GM12874 (cell line): ENCODE measurements around the gene USP17L22.
"Not testable (repeated sequence)": the region's sequence is repeated elsewhere in the genome, so short reads cannot be mapped to it uniquely, and the experiment has no call there.

Source experiments
- TF ChIP-seq, protein P1 (sequence below): IDR thresholded peaks from 2 replicates; pipeline ENCODE4 v1.5.1; 2011; ENCODE audit warnings: low read depth, mild to moderate bottlenecking, control low read depth, low read length, moderate library complexity; ENCODE audit not compliant: insufficient read depth

Gene USP17L22, protein sequence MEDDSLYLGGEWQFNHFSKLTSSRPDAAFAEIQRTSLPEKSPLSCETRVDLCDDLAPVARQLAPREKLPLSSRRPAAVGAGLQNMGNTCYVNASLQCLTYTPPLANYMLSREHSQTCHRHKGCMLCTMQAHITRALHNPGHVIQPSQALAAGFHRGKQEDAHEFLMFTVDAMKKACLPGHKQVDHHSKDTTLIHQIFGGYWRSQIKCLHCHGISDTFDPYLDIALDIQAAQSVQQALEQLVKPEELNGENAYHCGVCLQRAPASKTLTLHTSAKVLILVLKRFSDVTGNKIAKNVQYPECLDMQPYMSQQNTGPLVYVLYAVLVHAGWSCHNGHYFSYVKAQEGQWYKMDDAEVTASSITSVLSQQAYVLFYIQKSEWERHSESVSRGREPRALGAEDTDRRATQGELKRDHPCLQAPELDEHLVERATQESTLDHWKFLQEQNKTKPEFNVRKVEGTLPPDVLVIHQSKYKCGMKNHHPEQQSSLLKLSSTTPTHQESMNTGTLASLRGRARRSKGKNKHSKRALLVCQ

DNA sequence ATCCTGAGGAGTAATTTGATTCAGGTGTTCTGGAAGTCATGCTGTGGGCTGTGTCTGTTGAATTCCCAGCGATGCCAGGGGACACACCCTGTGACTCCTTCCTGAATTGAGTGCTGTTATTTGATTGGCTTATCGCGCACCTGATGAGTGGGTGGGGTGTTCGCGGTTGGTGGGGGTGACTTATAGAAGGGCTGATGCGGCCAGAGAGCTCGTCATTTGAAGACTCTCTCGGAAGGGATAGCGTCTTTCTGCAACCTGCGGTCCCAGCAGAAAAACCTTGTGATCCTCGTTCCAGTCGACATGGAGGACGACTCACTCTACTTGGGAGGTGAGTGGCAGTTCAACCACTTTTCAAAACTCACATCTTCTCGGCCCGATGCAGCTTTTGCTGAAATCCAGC lies at the start of gene USP17L22:
Gene USP17L22 (plus strand): TSS at position 301 of the 400 bp plus-strand sequence. CDS start 0 bp downstream, at position 301.
- TF ChIP-seq, protein P1, sequence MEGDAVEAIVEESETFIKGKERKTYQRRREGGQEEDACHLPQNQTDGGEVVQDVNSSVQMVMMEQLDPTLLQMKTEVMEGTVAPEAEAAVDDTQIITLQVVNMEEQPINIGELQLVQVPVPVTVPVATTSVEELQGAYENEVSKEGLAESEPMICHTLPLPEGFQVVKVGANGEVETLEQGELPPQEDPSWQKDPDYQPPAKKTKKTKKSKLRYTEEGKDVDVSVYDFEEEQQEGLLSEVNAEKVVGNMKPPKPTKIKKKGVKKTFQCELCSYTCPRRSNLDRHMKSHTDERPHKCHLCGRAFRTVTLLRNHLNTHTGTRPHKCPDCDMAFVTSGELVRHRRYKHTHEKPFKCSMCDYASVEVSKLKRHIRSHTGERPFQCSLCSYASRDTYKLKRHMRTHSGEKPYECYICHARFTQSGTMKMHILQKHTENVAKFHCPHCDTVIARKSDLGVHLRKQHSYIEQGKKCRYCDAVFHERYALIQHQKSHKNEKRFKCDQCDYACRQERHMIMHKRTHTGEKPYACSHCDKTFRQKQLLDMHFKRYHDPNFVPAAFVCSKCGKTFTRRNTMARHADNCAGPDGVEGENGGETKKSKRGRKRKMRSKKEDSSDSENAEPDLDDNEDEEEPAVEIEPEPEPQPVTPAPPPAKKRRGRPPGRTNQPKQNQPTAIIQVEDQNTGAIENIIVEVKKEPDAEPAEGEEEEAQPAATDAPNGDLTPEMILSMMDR, result not testable (repeated sequence)

DNA sequence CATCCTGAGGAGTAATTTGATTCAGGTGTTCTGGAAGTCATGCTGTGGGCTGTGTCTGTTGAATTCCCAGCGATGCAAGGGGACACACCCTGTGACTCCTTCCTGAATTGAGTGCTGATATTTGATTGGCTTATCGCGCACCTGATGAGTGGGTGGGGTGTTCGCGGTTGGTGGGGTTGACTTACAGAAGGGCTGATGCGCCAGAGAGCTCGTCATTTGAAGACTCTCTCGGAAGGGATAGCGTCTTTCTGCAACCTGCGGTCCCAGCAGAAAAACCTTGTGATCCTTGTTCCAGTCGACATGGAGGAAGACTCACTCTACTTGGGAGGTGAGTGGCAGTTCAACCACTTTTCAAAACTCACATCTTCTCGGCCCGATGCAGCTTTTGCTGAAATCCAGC lies 47.6 kb upstream of the USP17L22 start, which contains the start of gene USP17L12:
Gene USP17L12 (plus strand): TSS at position 301 of the 400 bp plus-strand sequence. CDS start 0 bp downstream, at position 301.
- TF ChIP-seq, protein P1, result not testable (repeated sequence)

DNA sequence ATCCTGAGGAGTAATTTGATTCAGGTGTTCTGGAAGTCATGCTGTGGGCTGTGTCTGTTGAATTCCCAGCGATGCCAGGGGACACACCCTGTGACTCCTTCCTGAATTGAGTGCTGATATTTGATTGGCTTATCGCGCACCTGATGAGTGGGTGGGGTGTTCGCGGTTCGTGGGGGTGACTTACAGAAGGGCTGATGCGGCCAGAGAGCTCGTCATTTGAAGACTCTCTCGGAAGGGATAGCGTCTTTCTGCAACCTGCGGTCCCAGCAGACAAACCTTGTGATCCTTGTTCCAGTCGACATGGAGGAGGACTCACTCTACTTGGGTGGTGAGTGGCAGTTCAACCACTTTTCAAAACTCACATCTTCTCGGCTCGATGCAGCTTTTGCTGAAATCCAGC lies 42.8 kb upstream of the USP17L22 start, which contains the start of gene USP17L13:
Gene USP17L13 (plus strand): TSS at position 301 of the 400 bp plus-strand sequence. CDS start 0 bp downstream, at position 301.
- TF ChIP-seq, protein P1, result not testable (repeated sequence)

DNA sequence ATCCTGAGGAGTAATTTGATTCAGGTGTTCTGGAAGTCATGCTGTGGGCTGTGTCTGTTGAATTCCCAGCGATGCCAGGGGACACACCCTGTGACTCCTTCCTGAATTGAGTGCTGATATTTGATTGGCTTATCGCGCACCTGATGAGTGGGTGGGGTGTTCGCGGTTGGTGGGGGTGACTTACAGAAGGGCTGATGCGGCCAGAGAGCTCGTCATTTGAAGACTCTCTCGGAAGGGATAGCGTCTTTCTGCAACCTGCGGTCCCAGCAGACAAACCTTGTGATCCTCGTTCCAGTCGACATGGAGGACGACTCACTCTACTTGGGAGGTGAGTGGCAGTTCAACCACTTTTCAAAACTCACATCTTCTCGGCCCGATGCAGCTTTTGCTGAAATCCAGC lies 33.3 kb upstream of the USP17L22 start, which contains the start of gene USP17L15:
Gene USP17L15 (plus strand): TSS at position 301 of the 400 bp plus-strand sequence. CDS start 0 bp downstream, at position 301.
- TF ChIP-seq, protein P1, result not testable (repeated sequence)

DNA sequence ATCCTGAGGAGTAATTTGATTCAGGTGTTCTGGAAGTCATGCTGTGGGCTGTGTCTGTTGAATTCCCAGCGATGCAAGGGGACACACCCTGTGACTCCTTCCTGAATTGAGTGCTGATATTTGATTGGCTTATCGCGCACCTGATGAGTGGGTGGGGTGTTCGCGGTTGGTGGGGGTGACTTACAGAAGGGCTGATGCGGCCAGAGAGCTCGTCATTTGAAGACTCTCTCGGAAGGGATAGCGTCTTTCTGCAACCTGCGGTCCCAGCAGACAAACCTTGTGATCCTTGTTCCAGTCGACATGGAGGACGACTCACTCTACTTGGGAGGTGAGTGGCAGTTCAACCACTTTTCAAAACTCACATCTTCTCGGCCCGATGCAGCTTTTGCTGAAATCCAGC lies 23.8 kb upstream of the USP17L22 start, which contains the start of gene USP17L17:
Gene USP17L17 (plus strand): TSS at position 301 of the 400 bp plus-strand sequence. CDS start 0 bp downstream, at position 301.
- TF ChIP-seq, protein P1, result not testable (repeated sequence)

DNA sequence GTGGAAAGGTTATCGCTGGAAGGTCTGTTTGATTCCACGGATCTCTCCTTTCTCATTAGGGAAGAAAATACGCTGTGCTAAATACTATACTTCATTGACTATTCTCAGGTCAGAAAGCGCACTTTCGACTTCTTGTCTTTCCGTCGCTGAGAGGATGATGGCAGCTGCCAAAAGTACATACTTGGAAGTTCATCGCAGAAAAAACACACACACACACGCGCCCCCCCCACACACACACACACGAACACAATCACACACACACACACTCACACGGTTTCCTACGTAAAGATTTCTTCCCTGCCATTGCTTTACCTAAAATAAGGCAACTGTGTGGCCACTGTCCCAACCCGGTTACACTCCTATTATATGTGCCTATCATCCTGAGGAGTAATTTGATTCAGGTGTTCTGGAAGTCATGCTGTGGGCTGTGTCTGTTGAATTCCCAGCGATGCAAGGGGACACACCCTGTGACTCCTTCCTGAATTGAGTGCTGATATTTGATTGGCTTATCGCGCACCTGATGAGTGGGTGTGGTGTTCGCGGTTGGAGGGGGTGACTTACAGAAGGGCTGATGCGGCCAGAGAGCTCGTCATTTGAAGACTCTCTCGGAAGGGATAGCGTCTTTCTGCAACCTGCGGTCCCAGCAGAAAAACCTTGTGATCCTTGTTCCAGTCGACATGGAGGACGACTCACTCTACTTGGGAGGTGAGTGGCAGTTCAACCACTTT lies 19.3 kb upstream of the USP17L22 start, which contains the start of gene USP17L18:
Gene USP17L18 (plus strand): TSS at position 678 of the 728 bp plus-strand sequence. CDS start 0 bp downstream, at position 678.
- TF ChIP-seq, protein P1, result not testable (repeated sequence)
